Astrocyte (in vitro differentiated cells and primary cell): ENCODE results near the gene TEX38. TPM values are rescaled to one million over a fixed set of nuclear protein-coding genes. Genes with fewer than 3 reads are reported as not detected.
A peak's percentile ranks its signal among the peaks of the same experiment; 100 is the strongest.

Source experiments
- DNase-seq: peaks from one replicate; pipeline ENCODE4 v3.0.0-alpha.2; 2010; ENCODE audit warnings: low read depth
- FAIRE-seq: peaks from 2 replicates; lab custom pipeline; 2011; peaks lifted over from hg19 to GRCh38; lab: Jason Lieb, UNC
- H2AFZ ChIP-seq: 2 replicates; pipeline ENCODE4 v1.6.0; 2012; ENCODE audit warnings: low read depth, low read length, inconsistent platforms
- H3K27ac ChIP-seq: 2 replicates; pipeline ENCODE4 v1.5.1; 2011; ENCODE audit warnings: low read depth, low read length, inconsistent platforms
- H3K27me3 ChIP-seq: 2 replicates; pipeline ENCODE4 v1.6.0; 2011; ENCODE audit warnings: low read length, inconsistent platforms; ENCODE audit not compliant: insufficient read depth
- H3K36me3 ChIP-seq: 2 replicates; pipeline ENCODE4 v1.5.1; 2011; ENCODE audit warnings: low read length, inconsistent platforms; ENCODE audit not compliant: insufficient read depth
- H3K4me1 ChIP-seq: 2 replicates; pipeline ENCODE4 v1.5.1; 2011; ENCODE audit warnings: low read length, inconsistent platforms; ENCODE audit not compliant: insufficient read depth
- H3K4me2 ChIP-seq: 2 replicates; pipeline ENCODE4 v1.6.0; 2012; ENCODE audit warnings: low read length, inconsistent platforms
- H3K4me3 ChIP-seq: 2 replicates; pipeline ENCODE4 v1.5.1; 2011; ENCODE audit warnings: low read depth, mild to moderate bottlenecking, low read length, inconsistent platforms; ENCODE audit not compliant: insufficient read depth
- H3K79me2 ChIP-seq: 2 replicates; pipeline ENCODE4 v1.6.0; 2012; ENCODE audit warnings: mild to moderate bottlenecking, low read length, inconsistent platforms; ENCODE audit not compliant: insufficient read depth
- H3K9ac ChIP-seq: 2 replicates; pipeline ENCODE4 v1.6.0; 2012; ENCODE audit warnings: mild to moderate bottlenecking, low read length, inconsistent platforms
- H3K9me3 ChIP-seq: 2 replicates; pipeline ENCODE4 v1.5.1; 2012; ENCODE audit warnings: low read depth, mild to moderate bottlenecking, low read length, inconsistent platforms; ENCODE audit not compliant: insufficient read depth
- H4K20me1 ChIP-seq: 2 replicates; pipeline ENCODE4 v1.6.0; 2012; ENCODE audit warnings: low read length, inconsistent platforms; ENCODE audit not compliant: insufficient read depth
- H3K27ac Mint-ChIP-seq: one replicate; pipeline ENCODE4 v1.8.0; 2021; ENCODE audit warnings: mild to moderate bottlenecking, mixed read lengths; ENCODE audit not compliant: unreplicated experiment
- H3K27me3 Mint-ChIP-seq: one replicate; pipeline ENCODE4 v1.8.0; 2021; ENCODE audit warnings: low read depth, mixed read lengths; ENCODE audit not compliant: unreplicated experiment
- H3K36me3 Mint-ChIP-seq: one replicate; pipeline ENCODE4 v1.8.0; 2021; ENCODE audit warnings: low read depth, mixed read lengths; ENCODE audit not compliant: unreplicated experiment
- H3K4me1 Mint-ChIP-seq: one replicate; pipeline ENCODE4 v1.8.0; 2021; ENCODE audit warnings: low read depth, mixed read lengths; ENCODE audit not compliant: unreplicated experiment
- H3K4me3 Mint-ChIP-seq: one replicate; pipeline ENCODE4 v1.8.0; 2021; ENCODE audit warnings: mild to moderate bottlenecking, moderate library complexity, mixed read lengths; ENCODE audit not compliant: unreplicated experiment
- H3K9me3 Mint-ChIP-seq: one replicate; pipeline ENCODE4 v1.8.0; 2021; ENCODE audit warnings: mild to moderate bottlenecking, mixed read lengths; ENCODE audit not compliant: unreplicated experiment
- CTCF ChIP-seq: IDR thresholded peaks from 2 replicates; pipeline ENCODE4 v1.5.1; 2011; ENCODE audit warnings: low read depth, mild to moderate bottlenecking, inconsistent platforms, low read length, moderate library complexity; ENCODE audit not compliant: insufficient read depth
- EZH2 ChIP-seq: IDR thresholded peaks from 2 replicates; pipeline ENCODE4 v1.6.1; 2012; ENCODE audit warnings: mild to moderate bottlenecking, low read length, inconsistent platforms; ENCODE audit not compliant: insufficient read depth
- total RNA-seq: library from RNA; stranded (reverse); gene quantifications from 2 replicates; pipeline ENCODE4 v1.2.1, GENCODE V29; 2021

Gene TEX38
- total RNA-seq, 1 donor from 2014 or later = not detected

- Histone ChIP-seq H3K9me3 (no peaks in the 10 kb centered on the region), H3K4me1 (no peaks in the 10 kb centered on the region), H4K20me1 (peaks cover 58% of the 10 kb centered on the region), H3K36me3 (peaks cover 30% of the 10 kb centered on the region), H3K4me3 (no peak overlapping the region), H3K27me3 (no peaks in the 10 kb centered on the region), H2AFZ (no peak overlapping the region), H3K9ac (no peak overlapping the region), H3K79me2 (peaks cover 18% of the 10 kb centered on the region), H3K27ac (no peak overlapping the region), H3K4me2 (no peak overlapping the region)
- Mint-ChIP-seq H3K4me3 (no peak overlapping the region), H3K36me3 (peaks cover 12% of the 10 kb centered on the region), H3K9me3 (no peaks in the 10 kb centered on the region), H3K4me1 (no peaks in the 10 kb centered on the region), H3K27me3 (no peaks in the 10 kb centered on the region), H3K27ac (no peak overlapping the region)
- FAIRE-seq (no peak), DNase-seq (no peak)
- TF ChIP-seq EZH2 (no peak), CTCF (no peak)
These were observed 28.0 kb downstream of the TEX38 start for GRCh38 chr1:46699666-46700065.

DNA sequence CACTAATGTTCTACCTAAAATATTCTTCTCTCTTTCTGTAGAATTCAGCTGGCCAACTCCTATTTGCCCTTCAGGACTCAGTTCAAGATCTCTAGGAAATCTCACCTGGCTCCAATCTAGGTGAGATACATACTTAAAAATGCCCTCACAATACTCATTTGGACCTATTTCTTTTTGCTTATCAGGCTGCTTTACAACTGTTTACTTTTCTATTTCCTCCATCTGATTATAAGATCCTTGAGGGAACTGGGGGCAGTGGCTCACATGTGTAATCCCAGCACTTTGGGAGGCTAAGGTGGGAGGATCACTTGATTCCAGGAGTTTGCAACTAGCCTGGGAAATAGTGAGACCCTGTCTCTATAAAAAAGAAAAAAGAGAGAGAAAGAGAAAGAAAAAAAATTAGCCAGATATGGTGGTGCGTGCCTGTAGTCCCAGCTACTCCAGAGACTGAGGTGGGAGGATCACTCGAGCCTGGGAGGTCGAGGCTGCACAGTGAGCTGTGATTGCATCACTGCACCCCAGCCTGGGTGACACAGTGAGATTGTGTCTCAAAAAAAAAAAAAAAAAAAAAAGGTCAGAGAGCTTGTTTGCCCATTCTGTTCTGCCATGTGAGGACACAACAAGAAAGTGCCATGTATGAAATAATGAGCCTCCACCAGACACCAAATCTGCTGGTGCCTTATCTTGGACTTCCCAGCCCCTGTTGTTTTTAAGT, 32.4 kb downstream of the TEX38 start:
- Histone ChIP-seq H4K20me1 (peaks cover 31% of the 10 kb centered on the region), H3K4me1 (no peaks in the 10 kb centered on the region), H3K9me3 (no peaks in the 10 kb centered on the region), H3K36me3 (peaks cover 29% of the 10 kb centered on the region), H3K4me3 (no peak overlapping the region), H2AFZ (no peak overlapping the region), H3K79me2 (peaks cover 9% of the 10 kb centered on the region), H3K9ac (no peak overlapping the region), H3K27ac (no peak overlapping the region), H3K27me3 (no peaks in the 10 kb centered on the region), H3K4me2 (no peak overlapping the region)
- H3K36me3 Mint-ChIP-seq = peaks cover 7% of the 10 kb centered on the region
- no peak for DNase-seq
- H3K4me3 Mint-ChIP-seq = no peak overlapping the region
- TF ChIP-seq EZH2 (no peak), CTCF (no peak)
- H3K4me1 Mint-ChIP-seq = no peaks in the 10 kb centered on the region
- no peak for FAIRE-seq
- peak overlapping the region; percentile 47 for H3K27ac Mint-ChIP-seq
- H3K27me3 Mint-ChIP-seq = no peaks in the 10 kb centered on the region
- no peaks in the 10 kb centered on the region for H3K9me3 Mint-ChIP-seq

DNA sequence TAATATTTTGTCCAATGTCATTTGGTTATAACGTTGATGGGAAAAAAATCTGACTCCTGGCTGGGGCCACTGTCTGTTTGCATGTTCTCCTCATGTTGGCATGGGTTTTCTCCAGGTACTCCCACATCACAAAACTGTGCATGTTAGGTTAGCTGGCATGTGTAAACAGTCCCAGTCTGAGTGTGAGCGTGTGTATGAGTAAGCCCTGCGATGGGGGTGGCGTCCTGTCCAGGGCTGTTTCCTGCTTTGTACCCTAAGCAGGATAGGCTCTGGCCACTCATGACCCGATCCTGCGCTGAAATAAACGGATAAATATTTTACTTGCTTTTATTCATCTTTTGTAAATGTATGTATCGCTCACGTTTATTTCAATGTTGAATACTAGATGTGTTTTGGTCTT, 33.8 kb downstream of the TEX38 start:
- Histone ChIP-seq H3K4me1 (no peaks in the 10 kb centered on the region), H3K4me3 (no peak overlapping the region), H3K4me2 (no peak overlapping the region), H3K9me3 (no peaks in the 10 kb centered on the region), H3K27ac (no peak overlapping the region), H4K20me1 (peaks cover 19% of the 10 kb centered on the region), H3K9ac (no peak overlapping the region), H2AFZ (no peak overlapping the region), H3K36me3 (peaks cover 26% of the 10 kb centered on the region), H3K27me3 (no peaks in the 10 kb centered on the region), H3K79me2 (peaks cover 5% of the 10 kb centered on the region)
- no peaks in the 10 kb centered on the region for H3K27me3 Mint-ChIP-seq
- H3K27ac Mint-ChIP-seq = no peak overlapping the region
- DNase-seq (no peak), FAIRE-seq (no peak)
- H3K36me3 Mint-ChIP-seq = peaks cover 7% of the 10 kb centered on the region
- H3K4me1 Mint-ChIP-seq = no peaks in the 10 kb centered on the region
- H3K9me3 Mint-ChIP-seq = no peaks in the 10 kb centered on the region
- no peak for TF ChIP-seq CTCF
- no peak for TF ChIP-seq EZH2
- H3K4me3 Mint-ChIP-seq = no peak overlapping the region
